SK-N-SH (cell line): Measurements from ENCODE around the gene USB1. TPM values are rescaled to one million over a fixed set of nuclear protein-coding genes. Genes with fewer than 3 reads are reported as not detected.

ENCODE experiments used
- CTCF ChIA-PET: fragments of 300-600, 350-600 bp; formaldehyde crosslinking; extraction: SDS; loops from one replicate; lab custom pipeline; 2021; lab: Yijun Ruan, JAX
- POLR2A ChIA-PET: fragments of 350-600 bp; sonication (Branson Sonifier 250); formaldehyde crosslinking; extraction: SDS; loops from one replicate; lab custom pipeline; 2020; ENCODE audit warnings: antibody characterized with exemption, inconsistent platforms; lab: Yijun Ruan, JAX
- DNase-seq: peaks from one replicate; pipeline ENCODE4 v3.0.0; 2012
- H2AFZ ChIP-seq: fragments of 200-600 bp; sonication (generic); 2 replicates; pipeline ENCODE4 v1.8.1; 2016; ENCODE audit warnings: antibody characterized with exemption, mild to moderate bottlenecking, low read depth
- H3F3A ChIP-seq: fragments of 200-600 bp; sonication (generic); replicated peaks from 2 replicates; pipeline ENCODE3; 2016; ENCODE audit warnings: antibody characterized with exemption, mild to moderate bottlenecking; ENCODE audit not compliant: insufficient read depth
- H3K27ac ChIP-seq, 2 experiments: fragments of 200-500 bp in 1 of 2; fragments of 200-600 bp in 1 of 2; sonication (Bioruptor generic) in 1 of 2; sonication (generic), shearing (Covaris generic) in 1 of 2; 2 replicates each; pipeline versions ENCODE4 v1.5.1 to v1.6.1; 2014 to 2016; ENCODE audit warnings: low read depth in 2 of 2, inconsistent platforms in 1 of 2, low read length in 1 of 2, mild to moderate bottlenecking in 1 of 2, mixed read lengths in 1 of 2
- H3K27me3 ChIP-seq: fragments of 200-600 bp; sonication (generic), shearing (Covaris generic); 2 replicates; pipeline ENCODE4 v1.6.1; 2016; ENCODE audit warnings: mixed run types; ENCODE audit not compliant: insufficient read depth
- H3K36me3 ChIP-seq, 2 experiments: fragments of 200-500 bp in 1 of 2; fragments of 200-600 bp in 1 of 2; sonication (Bioruptor generic) in 1 of 2; sonication (generic) in 1 of 2; replicated peaks in 1 of 2; 2 replicates each; pipeline versions ENCODE3 to v1.5.1; 2014 to 2016; ENCODE audit warnings: low read length in 1 of 2, mild to moderate bottlenecking in 1 of 2; ENCODE audit not compliant: insufficient read depth in 2 of 2, control insufficient read depth in 1 of 2
- H3K4me1 ChIP-seq, 2 experiments: fragments of 200-500 bp in 1 of 2; fragments of 200-600 bp in 1 of 2; sonication (Bioruptor generic) in 1 of 2; sonication (generic), shearing (Covaris generic) in 1 of 2; 2 replicates each; pipeline versions ENCODE4 v1.5.1 to v1.6.1; 2014 to 2016; ENCODE audit warnings: low read depth in 1 of 2, low read length in 1 of 2, mixed run types in 1 of 2; ENCODE audit not compliant: insufficient read depth in 2 of 2, control insufficient read depth in 1 of 2
- H3K4me2 ChIP-seq: fragments of 200-600 bp; sonication (generic), shearing (Covaris generic); 2 replicates; pipeline ENCODE4 v1.6.1; 2017; ENCODE audit warnings: mixed run types
- H3K4me3 ChIP-seq, 2 experiments: fragments of 200-500 bp in 1 of 2; fragments of 200-600 bp in 1 of 2; sonication (Bioruptor generic) in 1 of 2; sonication (generic), shearing (Covaris generic) in 1 of 2; 2 replicates each; pipeline versions ENCODE4 v1.5.1 to v1.8.1; 2014 to 2016; ENCODE audit warnings: low read depth in 2 of 2, inconsistent platforms in 1 of 2, low read length in 1 of 2, mild to moderate bottlenecking in 1 of 2, mixed read lengths in 1 of 2, moderate library complexity in 1 of 2
- H3K79me2 ChIP-seq: fragments of 200-600 bp; sonication (generic); 2 replicates; pipeline ENCODE4 v1.8.1; 2017; ENCODE audit warnings: mild to moderate bottlenecking; ENCODE audit not compliant: insufficient read depth
- H3K9ac ChIP-seq: fragments of 200-600 bp; sonication (generic); 2 replicates; pipeline ENCODE4 v1.6.1; 2017; ENCODE audit warnings: mixed run types
- H3K9me2 ChIP-seq: fragments of 200-600 bp; sonication (generic); 2 replicates; pipeline ENCODE4 v1.6.1; 2017; ENCODE audit warnings: mixed run types
- H3K9me3 ChIP-seq: fragments of 200-600 bp; sonication (generic); 2 replicates; pipeline ENCODE4 v1.6.1; 2017; ENCODE audit warnings: mixed run types, mild to moderate bottlenecking, moderate library complexity
- H4K20me1 ChIP-seq: fragments of 200-600 bp; sonication (generic); 2 replicates; pipeline ENCODE4 v1.6.1; 2017; ENCODE audit warnings: mild to moderate bottlenecking, mixed run types; ENCODE audit not compliant: insufficient read depth
- ELF1 ChIP-seq: IDR thresholded peaks from 2 replicates; pipeline ENCODE4 v1.4.0; 2012
- EP300 ChIP-seq, 2 experiments: IDR thresholded peaks; 2 replicates each; pipeline versions ENCODE4 v1.4.0 to v1.6.1; 2012; ENCODE audit warnings: borderline replicate concordance in 1 of 2, low read depth in 1 of 2, low read length in 1 of 2
- EZH2phosphoT487 ChIP-seq: fragments of 200-600 bp; sonication (generic); IDR thresholded peaks from 2 replicates; pipeline ENCODE4 v1.6.1; 2017; ENCODE audit warnings: low read depth, mixed run types, mild to moderate bottlenecking, antibody characterized with exemption, moderate library complexity, borderline replicate concordance
- FOSL2 ChIP-seq: IDR thresholded peaks from 2 replicates; pipeline ENCODE4 v1.4.0; 2012; ENCODE audit warnings: low read depth, mild to moderate bottlenecking, moderate library complexity, borderline replicate concordance
- GABPA ChIP-seq: IDR thresholded peaks from 2 replicates; pipeline ENCODE4 v1.4.0; 2012; ENCODE audit warnings: low read depth, mild to moderate bottlenecking
- IRF3 ChIP-seq: fragments of 150-350 bp; IDR thresholded peaks from 2 replicates; pipeline ENCODE4 v1.6.1; 2016; ENCODE audit warnings: mild to moderate bottlenecking, low read depth, low read length
- JUND ChIP-seq: IDR thresholded peaks from 2 replicates; pipeline ENCODE4 v1.4.0; 2012
- MAX ChIP-seq: IDR thresholded peaks from 2 replicates; pipeline ENCODE4 v1.4.0; 2012; ENCODE audit warnings: low read depth
- MEF2A ChIP-seq: IDR thresholded peaks from 2 replicates; pipeline ENCODE4 v1.4.0; 2012; ENCODE audit warnings: low read depth, borderline replicate concordance
- MXI1 ChIP-seq: IDR thresholded peaks from 2 replicates; pipeline ENCODE4 v1.6.1; 2012; ENCODE audit warnings: mild to moderate bottlenecking, low read depth, low read length, improper control_type of control experiment
- NRF1 ChIP-seq: IDR thresholded peaks from 2 replicates; pipeline ENCODE4 v1.6.1; 2012; ENCODE audit warnings: low read depth, mild to moderate bottlenecking, low read length
- RAD21 ChIP-seq: IDR thresholded peaks from 2 replicates; pipeline ENCODE4 v1.6.1; 2012; ENCODE audit warnings: mild to moderate bottlenecking, low read length
- RXRA ChIP-seq: IDR thresholded peaks from 2 replicates; pipeline ENCODE4 v1.4.0; 2012; ENCODE audit warnings: low read depth, mild to moderate bottlenecking, borderline replicate concordance
- TAF1 ChIP-seq: IDR thresholded peaks from 2 replicates; pipeline ENCODE4 v1.6.1; 2012; ENCODE audit warnings: low read depth, mild to moderate bottlenecking, low read length, moderate library complexity, borderline replicate concordance
- TEAD4 ChIP-seq: IDR thresholded peaks from 2 replicates; pipeline ENCODE4 v1.4.0; 2012; ENCODE audit warnings: mild to moderate bottlenecking, borderline replicate concordance; ENCODE audit not compliant: insufficient read depth
- USF1 ChIP-seq: IDR thresholded peaks from 2 replicates; pipeline ENCODE4 v1.4.0; 2012; ENCODE audit warnings: low read depth, borderline replicate concordance
- YY1 ChIP-seq: IDR thresholded peaks from 2 replicates; pipeline ENCODE4 v1.4.0; 2012; ENCODE audit warnings: low read depth, mild to moderate bottlenecking
- WGBS: methylation state at CpG from one replicate; pipeline ENCODE4 v1.1.6; 2017; ENCODE audit warnings: low lambda C conversion rate; 5-methylcytosine and 5-hydroxymethylcytosine counted together
- polyA plus RNA-seq, 3 experiments: library from polyadenylated mRNA; depleted of rRNA; stranded (reverse); fragments of >200 nt; gene quantifications; 2 replicates each; pipeline ENCODE4 v1.2.3, GENCODE V29; 2012
- TF ChIP-seq, protein P1 (sequence below): fragments of 150-350 bp; IDR thresholded peaks from 2 replicates; pipeline ENCODE4 v1.6.1; 2017; ENCODE audit warnings: antibody characterized with exemption, low read length, low read depth, borderline replicate concordance

Gene USB1
- polyA plus RNA-seq, 1 of the 3 experiments (the other 2 are of a cell fraction), result 94.1 TPM

- Histone ChIP-seq H3K4me2 (no peak overlapping the region), H3K27me3 (no peaks in the 10 kb centered on the region), H3F3A (peaks cover 5% of the 10 kb centered on the region), H3K9ac (no peak overlapping the region), H3K79me2 (no peaks in the 10 kb centered on the region), H3K36me3 (peaks cover 0 to 8% of the 10 kb centered on the region in 2 experiments), H3K27ac (no peak overlapping the region), H3K4me1 (peaks cover 13 to 39% of the 10 kb centered on the region in 2 experiments)
- no peak for DNase-seq
- CTCF ChIA-PET, result interaction anchor here (0.8 to 8.5 kb wide), 16 partner anchors 12 to 284 kb away, joined by 3 to 80 read pairs (median 4); partner anchors contain the start of genes CFAP20 and USB1
- no peak for TF ChIP-seq YY1
- no peak for TF ChIP-seq USF1
- TF ChIP-seq IRF3, result no peak
- no peak for TF ChIP-seq JUND
- TF ChIP-seq EZH2phosphoT487, result no peak
- TF ChIP-seq RXRA, result no peak
- TF ChIP-seq ELF1, result no peak
- TF ChIP-seq GABPA, result no peak
- TF ChIP-seq MAX, result no peak
- no peak for TF ChIP-seq RAD21
- no peak for TF ChIP-seq TEAD4
- TF ChIP-seq NRF1, result no peak
- TF ChIP-seq FOSL2, result no peak
- no peak for TF ChIP-seq TAF1
- TF ChIP-seq MEF2A, result no peak
- TF ChIP-seq MXI1, result no peak
- no peak for TF ChIP-seq EP300 (IDR thresholded peaks at IDR 0.05; ENCODE audit: borderline replicate concordance in 1 of 2, low read depth in 1 of 2, low read length in 1 of 2)
- TF ChIP-seq, protein P1, sequence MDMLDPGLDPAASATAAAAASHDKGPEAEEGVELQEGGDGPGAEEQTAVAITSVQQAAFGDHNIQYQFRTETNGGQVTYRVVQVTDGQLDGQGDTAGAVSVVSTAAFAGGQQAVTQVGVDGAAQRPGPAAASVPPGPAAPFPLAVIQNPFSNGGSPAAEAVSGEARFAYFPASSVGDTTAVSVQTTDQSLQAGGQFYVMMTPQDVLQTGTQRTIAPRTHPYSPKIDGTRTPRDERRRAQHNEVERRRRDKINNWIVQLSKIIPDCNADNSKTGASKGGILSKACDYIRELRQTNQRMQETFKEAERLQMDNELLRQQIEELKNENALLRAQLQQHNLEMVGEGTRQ, result no peak
- TF ChIP-seq, all 33 proteins: peak for 0
- no peaks in the 10 kb centered on the region for H3K9me3 ChIP-seq
- H2AFZ ChIP-seq, result no peak overlapping the region
- no peak overlapping the region for H3K4me3 ChIP-seq
- POLR2A ChIA-PET, result no interaction called here
- 74% methylated on average over 8 of the region's 8 CpGs for WGBS
- H3K9me2 ChIP-seq, result no peaks in the 10 kb centered on the region
- H4K20me1 ChIP-seq, result no peaks in the 10 kb centered on the region
These were observed 18.8 kb downstream of the USB1 start for GRCh38 chr16:58019866-58020538.
